T-helper 2 cell treated with Interferon-gamma antibody and Interleukin-4, amounts not matched to agents 5 μg/mL and 100 μg/mL, for 36 hours (primary cell): Measurements from ENCODE around the gene COA6.
"Not testable (repeated sequence)": the region's sequence is repeated elsewhere in the genome, so short reads cannot be mapped to it uniquely, and the experiment has no call there.

Source experiments
- DNase-seq: peaks from one replicate; pipeline ENCODE4 v3.0.0; 2021; ENCODE audit warnings: low spot score
- H3K27ac Mint-ChIP-seq: one replicate; pipeline ENCODE4 v1.8.0; 2021; ENCODE audit warnings: mild to moderate bottlenecking, mixed read lengths
- H3K27me3 Mint-ChIP-seq: one replicate; pipeline ENCODE4 v1.8.0; 2021; ENCODE audit warnings: low read depth, mixed read lengths
- H3K36me3 Mint-ChIP-seq: one replicate; pipeline ENCODE4 v1.8.0; 2021; ENCODE audit warnings: low read depth, mixed read lengths
- H3K4me1 Mint-ChIP-seq: one replicate; pipeline ENCODE4 v1.8.0; 2021; ENCODE audit warnings: low read depth, mixed read lengths
- H3K4me3 Mint-ChIP-seq: one replicate; pipeline ENCODE4 v1.8.0; 2022; ENCODE audit warnings: mild to moderate bottlenecking, moderate library complexity, mixed read lengths
- H3K9me3 Mint-ChIP-seq: one replicate; pipeline ENCODE4 v1.8.0; 2021; ENCODE audit warnings: mixed read lengths

The COA6 gene

DNA sequence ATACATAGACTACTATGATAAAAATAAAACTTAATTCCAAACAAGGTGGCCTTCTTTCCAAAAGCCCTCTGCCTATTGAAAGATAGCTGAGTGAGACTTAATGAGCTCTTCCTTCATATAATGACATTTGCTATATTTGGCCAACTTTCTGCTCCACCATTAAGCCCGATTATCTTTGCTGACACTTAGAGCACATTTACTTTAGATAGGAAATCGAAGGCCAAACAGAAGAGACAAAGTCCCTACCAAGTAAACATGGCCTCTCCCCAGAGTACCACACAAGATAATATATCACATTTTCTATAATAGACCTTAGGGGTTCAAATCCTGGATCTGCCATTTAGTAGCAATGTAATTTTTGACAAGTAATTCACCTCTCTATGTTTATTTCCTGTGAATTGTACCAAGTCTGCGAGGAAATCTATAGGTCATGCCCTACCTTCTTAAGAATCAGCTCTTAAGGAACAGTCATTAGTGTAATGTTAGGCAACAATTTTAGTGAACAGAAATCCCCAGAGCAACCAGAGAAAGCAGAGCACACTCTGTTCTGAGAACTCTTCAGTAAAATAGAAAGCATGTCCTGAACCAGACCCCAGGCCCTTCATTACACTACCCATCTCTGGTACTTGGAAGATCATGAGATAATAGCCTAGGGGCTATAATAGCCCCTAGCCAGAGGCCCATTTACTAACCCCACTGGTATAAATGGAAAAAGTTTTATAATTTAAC, 17.3 kb upstream of the COA6 start:
- Mint-ChIP-seq H3K27me3 (peaks cover 18% of the 10 kb centered on the region), H3K4me3 (peak overlapping the region; percentile 91), H3K4me1 (peaks cover 23% of the 10 kb centered on the region), H3K27ac (peak overlapping the region; percentile 55), H3K36me3 (peaks cover 10% of the 10 kb centered on the region), H3K9me3 (no peaks in the 10 kb centered on the region)
- no peak for DNase-seq

DNA sequence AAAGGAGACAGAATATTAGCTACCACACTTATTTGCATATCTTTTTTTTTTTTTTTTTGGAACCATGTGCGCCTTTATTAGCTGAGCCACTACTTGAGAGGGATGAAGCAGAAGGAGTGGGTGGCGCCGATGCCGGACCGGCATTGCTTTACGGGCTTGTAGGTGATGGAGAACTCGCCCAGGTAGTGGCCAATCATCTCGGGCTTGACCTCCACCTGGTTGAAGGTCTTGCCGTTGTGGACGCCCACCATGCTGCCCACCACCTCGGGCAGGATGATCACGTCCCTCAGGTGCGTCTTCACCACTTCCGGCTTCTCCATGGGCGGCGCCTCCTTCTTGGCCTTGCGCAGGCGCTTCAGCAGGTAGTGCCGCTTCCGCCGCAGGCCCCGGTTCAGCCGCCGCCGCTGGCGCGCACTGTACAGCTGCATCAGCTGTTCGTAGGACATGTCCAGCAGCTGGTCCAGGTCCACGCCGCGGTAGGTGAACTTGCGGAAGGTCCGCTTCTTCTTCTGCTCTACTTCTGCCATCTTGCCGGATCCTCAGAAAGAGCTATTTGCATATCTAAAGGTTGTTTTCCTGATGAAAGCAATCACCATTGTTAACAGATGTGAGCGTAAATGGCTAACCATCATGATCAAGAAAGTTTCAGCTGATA, 16.5 kb upstream of the COA6 start:
- DNase-seq, result peak; percentile 65
- H3K9me3 Mint-ChIP-seq, result not testable (repeated sequence)
- H3K27ac Mint-ChIP-seq, result peak overlapping the region; percentile 88
- peaks cover 26% of the 10 kb centered on the region for H3K4me1 Mint-ChIP-seq
- H3K27me3 Mint-ChIP-seq, result peaks cover 14% of the 10 kb centered on the region
- H3K4me3 Mint-ChIP-seq, result peak overlapping the region; percentile 91
- H3K36me3 Mint-ChIP-seq, result peaks cover 15% of the 10 kb centered on the region

DNA sequence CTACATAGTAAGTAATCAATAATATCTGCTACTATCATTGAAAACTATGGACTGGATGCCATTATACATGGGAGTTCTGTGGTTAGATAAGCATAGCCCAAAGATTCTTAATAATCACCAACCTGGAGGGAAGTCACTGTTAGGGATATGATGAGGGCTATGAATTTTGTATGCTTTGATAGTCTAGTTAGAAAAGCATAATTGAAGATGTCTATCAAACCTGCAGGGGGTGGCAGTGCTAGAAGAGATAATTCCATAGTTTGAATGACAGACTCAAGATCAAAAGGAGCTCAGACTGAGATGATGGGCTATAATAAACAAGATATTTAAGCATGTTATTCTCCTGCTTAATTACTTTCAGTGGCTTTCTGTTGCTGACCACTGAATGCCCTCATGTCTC, 15.4 kb upstream of the COA6 start:
- peaks cover 15% of the 10 kb centered on the region for H3K36me3 Mint-ChIP-seq
- peak overlapping the region; percentile 80 for H3K27ac Mint-ChIP-seq
- H3K4me1 Mint-ChIP-seq, result peaks cover 26% of the 10 kb centered on the region
- H3K27me3 Mint-ChIP-seq, result peaks cover 8% of the 10 kb centered on the region
- H3K9me3 Mint-ChIP-seq, result no peaks in the 10 kb centered on the region
- no peak for DNase-seq
- H3K4me3 Mint-ChIP-seq, result peak overlapping the region; percentile 91

DNA sequence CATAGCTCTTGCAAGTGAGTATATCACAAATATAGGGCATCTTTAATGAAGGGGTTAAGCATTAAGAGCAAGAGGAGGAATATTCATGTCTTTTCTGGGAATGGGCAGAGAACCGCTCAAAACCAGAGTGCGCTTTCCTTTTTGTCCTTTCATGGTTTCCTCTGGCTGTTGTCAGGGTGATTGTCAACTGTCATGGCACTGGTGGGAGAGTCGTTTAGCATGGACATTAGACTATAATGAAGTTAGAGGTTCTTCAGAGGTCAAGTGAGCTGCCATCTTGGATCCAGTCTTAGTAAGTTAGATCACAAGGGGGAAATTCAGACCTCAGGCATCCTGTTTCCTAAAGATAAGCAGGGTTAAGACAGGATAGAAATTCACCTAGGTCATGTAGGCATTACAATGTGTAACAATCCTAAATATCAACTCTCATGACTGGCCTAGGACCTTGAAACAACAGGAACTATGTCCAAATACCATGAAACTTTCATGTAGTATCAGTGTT, 12.1 kb upstream of the COA6 start:
- DNase-seq, result no peak
- H3K9me3 Mint-ChIP-seq, result no peaks in the 10 kb centered on the region
- H3K27me3 Mint-ChIP-seq, result no peaks in the 10 kb centered on the region
- H3K4me1 Mint-ChIP-seq, result peaks cover 23% of the 10 kb centered on the region
- no peak overlapping the region for H3K4me3 Mint-ChIP-seq
- no peak overlapping the region for H3K27ac Mint-ChIP-seq
- H3K36me3 Mint-ChIP-seq, result peaks cover 15% of the 10 kb centered on the region

DNA sequence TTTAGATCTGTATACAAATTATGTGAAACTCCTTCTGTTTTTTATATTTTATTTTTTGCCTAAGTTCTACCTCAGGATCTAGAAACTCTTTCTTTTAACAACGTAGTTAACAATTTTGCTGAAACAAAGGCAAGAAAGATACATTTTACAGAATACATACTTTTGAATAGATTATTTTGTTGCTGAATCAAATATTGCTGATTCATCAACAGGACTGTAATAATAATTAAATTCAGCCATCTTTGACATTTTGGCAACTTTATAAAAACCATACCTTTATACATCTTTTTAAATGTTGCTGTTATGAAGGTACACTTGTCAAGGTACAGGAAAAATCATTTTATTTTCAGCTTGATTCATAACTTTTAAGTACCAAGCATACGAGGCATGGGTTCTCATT, 10.7 kb upstream of the COA6 start:
- H3K27ac Mint-ChIP-seq, result no peak overlapping the region
- DNase-seq, result no peak
- H3K4me1 Mint-ChIP-seq, result peaks cover 17% of the 10 kb centered on the region
- no peaks in the 10 kb centered on the region for H3K27me3 Mint-ChIP-seq
- no peaks in the 10 kb centered on the region for H3K9me3 Mint-ChIP-seq
- no peak overlapping the region for H3K4me3 Mint-ChIP-seq
- peaks cover 15% of the 10 kb centered on the region for H3K36me3 Mint-ChIP-seq

DNA sequence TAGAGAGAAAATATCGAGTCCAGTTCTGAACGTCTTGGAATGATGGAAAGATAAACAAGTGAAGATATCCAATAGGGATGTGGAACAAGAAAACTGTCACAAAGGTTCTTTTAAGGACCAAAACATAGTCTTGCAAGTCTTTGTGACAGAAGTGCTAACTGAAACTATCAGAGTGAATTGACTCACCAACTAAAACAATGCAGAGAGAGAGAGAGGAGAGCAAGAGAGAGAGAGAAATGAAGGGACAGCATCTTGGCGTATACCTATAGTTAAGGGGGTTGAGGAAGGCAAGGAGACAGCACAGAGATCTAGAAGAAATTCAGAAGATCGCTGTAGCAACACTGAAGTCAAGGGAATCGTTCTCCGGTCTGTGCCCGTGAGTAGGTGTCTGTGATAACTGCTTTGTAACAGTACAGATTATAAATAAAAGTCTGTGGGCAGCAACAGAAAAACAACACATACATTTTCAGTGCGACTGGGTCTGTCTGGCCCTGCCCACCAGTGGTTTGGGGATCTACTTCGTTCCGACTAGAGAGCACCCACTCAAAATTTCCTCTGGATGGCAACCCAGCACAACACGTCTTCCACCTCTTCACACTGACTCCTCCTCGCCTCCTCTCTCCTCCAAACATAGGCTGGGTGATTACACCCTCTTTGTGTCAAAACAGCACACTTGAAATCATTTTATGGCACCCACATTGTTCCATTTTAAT, 4.8 kb upstream of the COA6 start:
- DNase-seq, result peak; percentile 20
- no peaks in the 10 kb centered on the region for H3K9me3 Mint-ChIP-seq
- H3K27ac Mint-ChIP-seq, result no peak overlapping the region
- H3K36me3 Mint-ChIP-seq, result peaks cover 2% of the 10 kb centered on the region
- peak overlapping the region; percentile 0 for H3K4me3 Mint-ChIP-seq
- no peaks in the 10 kb centered on the region for H3K27me3 Mint-ChIP-seq
- peaks cover 24% of the 10 kb centered on the region for H3K4me1 Mint-ChIP-seq

DNA sequence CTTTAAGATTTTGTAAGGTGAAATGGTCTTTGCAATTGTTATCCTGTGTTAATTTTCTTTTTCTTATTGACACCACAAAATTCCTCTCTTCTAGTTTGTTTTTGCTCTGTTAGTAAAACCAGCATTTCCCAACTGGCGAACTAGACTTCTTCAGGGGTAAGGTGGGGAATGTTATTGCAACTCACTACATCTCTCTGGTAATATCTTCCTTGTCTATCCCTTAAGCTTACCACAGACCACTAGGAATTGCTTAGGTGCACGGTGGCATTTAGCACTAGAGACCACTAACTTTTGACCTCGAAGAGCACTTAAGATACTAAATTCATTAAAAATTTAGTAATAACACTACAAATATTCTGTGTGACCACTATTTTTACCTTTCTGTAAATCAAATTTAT, 4.2 kb upstream of the COA6 start:
- peaks cover 24% of the 10 kb centered on the region for H3K4me1 Mint-ChIP-seq
- no peak overlapping the region for H3K4me3 Mint-ChIP-seq
- H3K9me3 Mint-ChIP-seq, result no peaks in the 10 kb centered on the region
- H3K36me3 Mint-ChIP-seq, result peaks cover 2% of the 10 kb centered on the region
- H3K27ac Mint-ChIP-seq, result no peak overlapping the region
- no peaks in the 10 kb centered on the region for H3K27me3 Mint-ChIP-seq
- DNase-seq, result no peak

DNA sequence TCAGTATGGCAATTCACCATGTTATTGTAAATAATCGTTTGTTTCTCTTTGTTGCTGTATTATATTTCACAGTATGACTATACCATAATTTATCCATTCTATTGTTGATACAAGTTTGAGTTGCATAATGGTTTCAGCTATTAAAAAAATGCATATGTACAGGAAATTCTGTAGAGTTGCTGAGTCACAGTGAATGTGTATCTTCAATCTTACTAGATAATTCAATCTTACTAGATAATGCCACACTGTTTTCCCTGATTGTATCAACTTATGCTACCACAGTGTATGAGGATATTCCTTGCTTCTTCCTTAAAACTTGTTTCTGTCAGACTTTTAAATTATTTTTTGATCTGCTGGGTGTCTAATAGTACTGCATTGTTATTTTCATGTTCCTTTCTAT, 3.5 kb upstream of the COA6 start:
- Mint-ChIP-seq H3K27ac (no peak overlapping the region), H3K4me3 (no peak overlapping the region), H3K4me1 (peaks cover 32% of the 10 kb centered on the region), H3K36me3 (peaks cover 9% of the 10 kb centered on the region), H3K9me3 (no peaks in the 10 kb centered on the region), H3K27me3 (no peaks in the 10 kb centered on the region)
- no peak for DNase-seq

DNA sequence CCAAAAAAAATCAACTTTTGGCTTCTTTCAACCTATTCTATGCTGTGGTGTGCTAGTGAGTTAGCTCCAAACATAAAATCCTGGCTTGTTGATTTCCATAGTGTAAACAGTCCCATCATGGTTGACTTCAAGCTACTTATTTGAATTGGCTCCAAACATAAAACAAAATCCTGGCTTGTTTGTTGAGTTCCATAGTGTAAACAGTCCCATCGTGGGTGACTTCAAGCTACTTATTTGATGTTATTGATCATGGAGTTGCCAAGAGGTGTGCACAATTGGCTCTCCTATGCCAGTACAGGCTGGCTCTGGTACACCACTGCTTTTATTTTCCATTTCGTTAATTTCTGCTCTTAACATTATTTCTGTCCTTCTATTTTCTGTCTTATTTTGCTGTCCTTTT, 1.8 kb upstream of the COA6 start:
- Mint-ChIP-seq H3K4me3 (no peak overlapping the region), H3K36me3 (peaks cover 18% of the 10 kb centered on the region), H3K27ac (no peak overlapping the region), H3K27me3 (no peaks in the 10 kb centered on the region), H3K9me3 (no peaks in the 10 kb centered on the region), H3K4me1 (peaks cover 40% of the 10 kb centered on the region)
- peak; percentile 2 for DNase-seq

DNA sequence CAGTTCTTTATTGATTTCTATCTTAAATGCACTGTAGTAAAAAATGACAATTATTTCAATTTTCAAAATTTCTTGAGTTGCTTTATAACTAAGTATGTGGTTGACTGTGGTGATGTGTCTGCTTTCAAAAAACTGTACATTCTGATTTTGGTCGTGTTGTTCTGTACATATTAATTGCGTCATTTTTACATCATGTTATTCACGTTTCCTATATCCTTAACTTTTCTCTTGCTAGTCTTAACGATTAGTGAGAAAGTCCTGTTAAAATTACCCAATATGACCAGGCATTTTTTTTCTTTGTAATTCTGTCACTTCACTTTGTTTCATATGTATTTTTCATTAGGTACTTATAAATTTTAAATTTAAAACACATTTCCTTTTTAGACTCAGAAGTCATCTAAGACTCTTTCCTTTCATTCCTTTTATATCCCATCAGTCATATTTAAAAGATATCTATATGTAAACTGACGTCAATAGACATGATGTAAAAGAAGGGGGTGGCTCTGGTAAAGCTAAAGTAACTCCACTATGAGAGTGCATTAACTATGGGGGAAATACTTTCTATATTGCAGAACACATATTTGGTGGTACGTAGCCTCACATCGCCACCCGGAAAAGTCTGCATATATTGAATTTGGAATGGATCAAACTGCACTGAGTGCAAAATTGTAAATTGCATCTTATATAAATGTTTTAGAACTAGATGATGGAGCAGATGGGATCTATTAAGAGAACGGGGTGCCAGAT, 1.1 kb upstream of the COA6 start:
- peak overlapping the region; percentile 95 for H3K4me3 Mint-ChIP-seq
- peak overlapping the region; percentile 98 for H3K27ac Mint-ChIP-seq
- DNase-seq, result peak; percentile 0
- peaks cover 41% of the 10 kb centered on the region for H3K4me1 Mint-ChIP-seq
- H3K36me3 Mint-ChIP-seq, result peaks cover 22% of the 10 kb centered on the region
- H3K27me3 Mint-ChIP-seq, result no peaks in the 10 kb centered on the region
- H3K9me3 Mint-ChIP-seq, result no peaks in the 10 kb centered on the region

DNA sequence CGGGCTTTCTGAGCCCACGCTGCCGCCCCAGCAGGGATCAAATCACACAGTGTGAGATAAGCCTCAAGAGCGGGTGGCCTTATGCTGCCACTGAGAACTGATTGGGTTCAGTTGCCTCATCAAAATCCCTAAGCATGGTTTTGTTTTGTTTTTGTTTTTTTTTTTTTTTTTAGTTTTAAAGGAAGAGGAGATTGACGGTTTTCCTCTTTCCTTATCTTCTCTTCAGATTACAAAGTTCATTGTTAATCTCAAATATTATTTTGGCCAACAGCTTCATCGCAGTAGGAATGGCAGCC, 651 bp downstream of the COA6 start:
- DNase-seq, result no peak
- H3K9me3 Mint-ChIP-seq, result peaks cover 4% of the 10 kb centered on the region
- H3K27ac Mint-ChIP-seq, result peak overlapping the region; percentile 98
- peaks cover 37% of the 10 kb centered on the region for H3K36me3 Mint-ChIP-seq
- H3K4me3 Mint-ChIP-seq, result peak overlapping the region; percentile 95
- H3K4me1 Mint-ChIP-seq, result peaks cover 39% of the 10 kb centered on the region
- H3K27me3 Mint-ChIP-seq, result no peaks in the 10 kb centered on the region

DNA sequence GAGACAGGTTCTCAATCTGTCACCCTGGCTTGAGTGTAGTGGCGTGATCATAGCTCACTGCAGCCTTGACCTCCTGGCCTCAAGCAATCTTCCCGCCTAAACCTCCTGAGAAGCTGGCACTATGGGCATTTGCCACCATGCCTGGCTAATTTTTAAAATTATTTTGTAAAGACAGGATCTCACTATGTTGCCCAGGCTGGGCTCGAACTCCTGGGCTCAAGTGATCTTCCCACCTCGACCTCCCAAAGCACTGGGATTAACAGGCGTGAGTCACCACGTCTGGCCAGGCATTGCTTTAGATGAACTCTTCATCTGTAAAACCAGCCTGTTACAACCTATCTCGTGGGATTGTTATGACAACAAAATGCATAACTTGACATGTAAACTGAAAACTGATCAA, 2.4 kb downstream of the COA6 start:
- Mint-ChIP-seq H3K4me3 (peak overlapping the region; percentile 23), H3K27me3 (no peaks in the 10 kb centered on the region), H3K36me3 (peaks cover 53% of the 10 kb centered on the region), H3K27ac (no peak overlapping the region), H3K4me1 (peaks cover 32% of the 10 kb centered on the region), H3K9me3 (peaks cover 4% of the 10 kb centered on the region)
- DNase-seq, result peak; percentile 1

DNA sequence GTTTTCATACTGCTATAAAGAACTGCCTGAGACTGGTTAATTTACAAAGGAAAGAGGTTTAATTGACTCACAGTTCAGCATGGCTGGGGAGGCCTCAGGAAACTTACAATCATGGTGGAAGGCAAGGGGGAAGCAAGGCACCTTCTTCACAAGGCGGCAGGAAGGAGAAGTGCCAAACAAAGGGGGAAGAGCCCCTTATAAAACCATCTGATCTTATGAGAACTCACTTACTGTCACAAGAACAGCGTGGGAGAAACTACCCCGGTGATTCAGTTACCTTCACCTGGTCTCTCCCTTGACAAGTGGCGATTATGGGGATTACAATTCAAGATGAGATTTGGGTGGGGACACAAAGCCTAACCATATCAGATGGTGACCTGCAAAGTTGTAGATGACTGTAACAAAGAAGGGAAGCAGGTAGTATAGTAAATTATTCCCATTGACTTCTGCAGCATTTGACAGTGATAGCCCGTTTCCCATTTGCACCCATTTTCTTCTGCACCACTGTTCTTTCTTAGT, 6.4 kb downstream of the COA6 start:
- H3K27me3 Mint-ChIP-seq, DNase-seq, H3K9me3 Mint-ChIP-seq, H3K27ac Mint-ChIP-seq, H3K4me3 Mint-ChIP-seq: not testable (repeated sequence)
- peaks cover 16% of the 10 kb centered on the region for H3K4me1 Mint-ChIP-seq
- peaks cover 62% of the 10 kb centered on the region for H3K36me3 Mint-ChIP-seq
